Mesenchymal stem cell (in vitro differentiated cells and primary cell): ENCODE data around the gene SLC17A5.

Source experiments
- DNase-seq: peaks from one replicate; pipeline ENCODE4 v3.0.0-alpha.2; 2013
- H2AFZ ChIP-seq: one replicate; pipeline ENCODE4 v1.6.1; 2013; ENCODE audit warnings: low read depth, mild to moderate bottlenecking, control low read depth, inconsistent platforms, low read length, moderate library complexity
- H2AK5ac ChIP-seq: 2 replicates; pipeline ENCODE4 v1.6.1; 2013; ENCODE audit warnings: low read length, moderate library complexity, mild to moderate bottlenecking, inconsistent platforms; ENCODE audit not compliant: severe bottlenecking
- H2BK120ac ChIP-seq: one replicate; pipeline ENCODE4 v1.6.1; 2013; ENCODE audit warnings: low read depth, mild to moderate bottlenecking, inconsistent platforms, low read length, moderate library complexity
- H2BK12ac ChIP-seq, 2 experiments: one replicate each; pipeline ENCODE4 v1.6.1; 2013; ENCODE audit warnings: inconsistent platforms in 2 of 2, low read length in 2 of 2, mild to moderate bottlenecking in 2 of 2, moderate library complexity in 2 of 2, control low read depth in 1 of 2
- H2BK15ac ChIP-seq: one replicate; pipeline ENCODE4 v1.6.1; 2013; ENCODE audit warnings: mild to moderate bottlenecking, low read depth, inconsistent platforms; ENCODE audit not compliant: poor library complexity, severe bottlenecking
- H2BK5ac ChIP-seq: 2 replicates; pipeline ENCODE4 v1.6.1; 2013; ENCODE audit warnings: low read depth, mild to moderate bottlenecking, low read length, control low read depth, inconsistent platforms; ENCODE audit not compliant: poor library complexity, severe bottlenecking
- H3K14ac ChIP-seq, 2 experiments: one replicate each; pipeline ENCODE4 v1.6.1; 2013; ENCODE audit warnings: inconsistent platforms in 2 of 2, low read length in 2 of 2, control low read depth in 1 of 2, mild to moderate bottlenecking in 1 of 2, moderate library complexity in 1 of 2
- H3K18ac ChIP-seq, 2 experiments: one replicate each; pipeline ENCODE4 v1.6.1; 2013; ENCODE audit warnings: inconsistent platforms in 2 of 2, low read length in 2 of 2, control low read depth in 1 of 2, low read depth in 1 of 2, mild to moderate bottlenecking in 1 of 2
- H3K23ac ChIP-seq, 2 experiments: one replicate each; pipeline ENCODE4 v1.6.1; 2013; ENCODE audit warnings: inconsistent platforms in 2 of 2, low read length in 2 of 2, mild to moderate bottlenecking in 2 of 2, moderate library complexity in 2 of 2, control low read depth in 1 of 2
- H3K27ac ChIP-seq: 2 replicates; pipeline ENCODE4 v1.5.1; 2013; ENCODE audit warnings: mild to moderate bottlenecking, moderate library complexity, low read length, control low read depth, inconsistent platforms; ENCODE audit not compliant: poor library complexity, severe bottlenecking
- H3K27me3 ChIP-seq, 2 experiments: 2 replicates each; pipeline versions ENCODE4 v1.6.1 to v1.7.0; 2013; ENCODE audit warnings: low read length in 2 of 2, mild to moderate bottlenecking in 2 of 2, moderate library complexity in 2 of 2, control low read depth in 1 of 2, inconsistent platforms in 1 of 2; ENCODE audit not compliant: control insufficient read depth in 1 of 2, insufficient read depth in 1 of 2
- H3K36me3 ChIP-seq, 2 experiments: 2 replicates each; pipeline versions ENCODE4 v1.6.1 to v1.7.0; 2013; ENCODE audit warnings: low read length in 2 of 2, control low read depth in 1 of 2, inconsistent platforms in 1 of 2, low read depth in 1 of 2, mild to moderate bottlenecking in 1 of 2; ENCODE audit not compliant: insufficient read depth in 2 of 2, control insufficient read depth in 1 of 2
- H3K4ac ChIP-seq, 2 experiments: one replicate each; pipeline ENCODE4 v1.6.1; 2013; ENCODE audit warnings: inconsistent platforms in 2 of 2, low read length in 2 of 2, mild to moderate bottlenecking in 2 of 2, moderate library complexity in 2 of 2, control low read depth in 1 of 2, low read depth in 1 of 2
- H3K4me1 ChIP-seq: 2 replicates; pipeline ENCODE4 v1.6.1; 2013; ENCODE audit warnings: low read depth, low read length, control low read depth; ENCODE audit not compliant: control insufficient read depth, insufficient read depth
- H3K4me2 ChIP-seq: 2 replicates; pipeline ENCODE4 v1.6.1; 2013; ENCODE audit warnings: low read length, mild to moderate bottlenecking, inconsistent platforms; ENCODE audit not compliant: poor library complexity, severe bottlenecking
- H3K4me3 ChIP-seq, 2 experiments: 2 replicates each; pipeline versions ENCODE4 v1.5.1 to v1.7.0; 2013; ENCODE audit warnings: low read length in 2 of 2, mild to moderate bottlenecking in 2 of 2, control low read depth in 1 of 2, low read depth in 1 of 2; ENCODE audit not compliant: insufficient read depth in 1 of 2
- H3K79me1 ChIP-seq: replicated peaks from 2 replicates; pipeline ENCODE4 v1.6.1; 2013; ENCODE audit warnings: mild to moderate bottlenecking, control low read depth, low read length, inconsistent platforms; ENCODE audit not compliant: poor library complexity, severe bottlenecking
- H3K9ac ChIP-seq: 2 replicates; pipeline ENCODE4 v1.7.0; 2013; ENCODE audit warnings: mild to moderate bottlenecking, low read length, moderate library complexity
- H3K9me3 ChIP-seq: 2 replicates; pipeline ENCODE4 v1.7.0; 2013; ENCODE audit warnings: mild to moderate bottlenecking, low read length; ENCODE audit not compliant: control insufficient read depth
- H4K8ac ChIP-seq: one replicate; pipeline ENCODE4 v1.6.1; 2013; ENCODE audit warnings: inconsistent platforms, mild to moderate bottlenecking, low read length, moderate library complexity
- H4K91ac ChIP-seq: one replicate; pipeline ENCODE4 v1.6.1; 2013; ENCODE audit warnings: mild to moderate bottlenecking, low read length, inconsistent platforms
- WGBS: methylation state at CpG from one replicate; pipeline ENCODE4 v1.1.7; 2013; ENCODE audit warnings: mixed read lengths; 5-methylcytosine and 5-hydroxymethylcytosine counted together

Gene SLC17A5

GRCh38 chr6:73640179-73640750 lies 13.5 kb downstream of the SLC17A5 start:
- H3K27me3 ChIP-seq, result no peaks in the 10 kb centered on the region
- H3K4me3 ChIP-seq, result no peak overlapping the region
- no peaks in the 10 kb centered on the region for H3K4me1 ChIP-seq
- H2BK120ac ChIP-seq, result no peak overlapping the region
- no peak overlapping the region for H4K91ac ChIP-seq
- H2AFZ ChIP-seq, result no peak overlapping the region
- H3K4me2 ChIP-seq, result no peak overlapping the region
- no peak overlapping the region for H2BK15ac ChIP-seq
- no peak overlapping the region for H3K4ac ChIP-seq
- H2BK12ac ChIP-seq, result no peak overlapping the region
- H3K79me1 ChIP-seq, result no peaks in the 10 kb centered on the region
- no peak for DNase-seq
- H3K9me3 ChIP-seq, result no peaks in the 10 kb centered on the region
- no peak overlapping the region for H3K23ac ChIP-seq
- no peak overlapping the region for H3K18ac ChIP-seq
- H2AK5ac ChIP-seq, result no peak overlapping the region
- no peak overlapping the region for H4K8ac ChIP-seq
- no peak overlapping the region for H3K14ac ChIP-seq
- H3K27ac ChIP-seq, result no peak overlapping the region
- H3K36me3 ChIP-seq, result peaks cover 4 to 79% of the 10 kb centered on the region in 2 experiments
- H3K9ac ChIP-seq, result no peak overlapping the region
- WGBS, result 85% methylated on average over 1 of the region's 1 CpG
- no peak overlapping the region for H2BK5ac ChIP-seq

- H3K9me3 ChIP-seq, result no peaks in the 10 kb centered on the region
- no peak overlapping the region for H3K18ac ChIP-seq
- H3K27ac ChIP-seq, result no peak overlapping the region
- no peak overlapping the region for H2AFZ ChIP-seq
- no peak overlapping the region for H3K14ac ChIP-seq
- H3K9ac ChIP-seq, result no peak overlapping the region
- H3K4ac ChIP-seq, result no peak overlapping the region
- no peak overlapping the region for H2AK5ac ChIP-seq
- no peak overlapping the region for H3K4me2 ChIP-seq
- H4K8ac ChIP-seq, result no peak overlapping the region
- peaks cover 4 to 88% of the 10 kb centered on the region in 2 experiments for H3K36me3 ChIP-seq
- H3K79me1 ChIP-seq, result no peaks in the 10 kb centered on the region
- H2BK15ac ChIP-seq, result no peak overlapping the region
- H3K4me1 ChIP-seq, result no peaks in the 10 kb centered on the region
- no peak overlapping the region for H2BK5ac ChIP-seq
- H3K23ac ChIP-seq, result no peak overlapping the region
- no peak overlapping the region for H2BK12ac ChIP-seq
- H2BK120ac ChIP-seq, result no peak overlapping the region
- H3K4me3 ChIP-seq, result no peak overlapping the region
- no peaks in the 10 kb centered on the region for H3K27me3 ChIP-seq
- no peak overlapping the region for H4K91ac ChIP-seq
- 33% methylated on average over 1 of the region's 4 CpGs for WGBS
- no peak for DNase-seq
Observed at GRCh38 chr6:73639040-73639439, 14.8 kb downstream of the SLC17A5 start.

GRCh38 chr6:73637404-73637803 lies 16.4 kb downstream of the SLC17A5 start:
- Histone ChIP-seq H2BK12ac (no peak overlapping the region), H3K36me3 (peaks cover 4 to 91% of the 10 kb centered on the region in 2 experiments), H3K4me3 (no peak overlapping the region), H3K4me2 (no peak overlapping the region), H4K8ac (no peak overlapping the region), H3K4ac (no peak overlapping the region), H3K27ac (no peak overlapping the region), H3K9ac (no peak overlapping the region), H3K9me3 (no peaks in the 10 kb centered on the region), H3K18ac (no peak overlapping the region), H2AFZ (no peak overlapping the region), H3K4me1 (no peaks in the 10 kb centered on the region), H3K27me3 (no peaks in the 10 kb centered on the region), H4K91ac (no peak overlapping the region), H2BK15ac (no peak overlapping the region), H3K23ac (no peak overlapping the region), H3K14ac (no peak overlapping the region), H2AK5ac (no peak overlapping the region), H2BK120ac (no peak overlapping the region), H3K79me1 (no peaks in the 10 kb centered on the region), H2BK5ac (no peak overlapping the region)
- 97% methylated on average over 2 of the region's 2 CpGs for WGBS
- no peak for DNase-seq

DNA sequence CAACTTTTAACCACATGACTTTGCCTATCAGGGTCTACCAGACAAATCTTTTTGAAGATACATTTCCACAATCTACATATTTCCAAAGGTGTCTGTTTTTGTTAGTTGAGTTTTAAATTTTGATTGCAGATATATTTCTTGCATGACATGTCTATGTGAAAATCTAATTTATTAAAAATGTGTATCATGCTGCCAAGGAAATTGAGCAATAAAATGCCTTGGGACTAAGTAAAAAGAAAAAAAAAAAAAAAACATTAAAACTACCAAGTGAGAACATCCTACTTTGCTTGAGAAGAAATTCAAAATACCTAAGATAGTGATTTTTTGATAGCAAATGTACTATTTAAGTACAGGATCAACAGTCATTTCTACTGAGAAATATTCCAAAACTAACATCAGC lies 17.7 kb downstream of the SLC17A5 start:
- no peak overlapping the region for H4K8ac ChIP-seq

More for the DNA sequence above, 17.7 kb downstream of the SLC17A5 start:
- Histone ChIP-seq H2BK120ac (no peak overlapping the region), H3K36me3 (peaks cover 7 to 92% of the 10 kb centered on the region in 2 experiments), H3K18ac (no peak overlapping the region), H3K27me3 (no peaks in the 10 kb centered on the region), H3K4me1 (no peaks in the 10 kb centered on the region), H3K9me3 (no peaks in the 10 kb centered on the region), H2AFZ (no peak overlapping the region), H2BK15ac (no peak overlapping the region), H3K4ac (no peak overlapping the region), H4K91ac (no peak overlapping the region), H2BK12ac (no peak overlapping the region), H3K27ac (no peak overlapping the region), H3K9ac (no peak overlapping the region), H3K14ac (no peak overlapping the region), H3K4me2 (no peak overlapping the region), H2BK5ac (no peak overlapping the region), H3K4me3 (no peak overlapping the region), H2AK5ac (no peak overlapping the region), H3K23ac (no peak overlapping the region), H3K79me1 (no peaks in the 10 kb centered on the region)
- no peak for DNase-seq
